ENCODE results near the gene TMIGD1. TPM values are rescaled to one million over a fixed set of nuclear protein-coding genes. Genes with fewer than 3 reads are reported as not detected.

The TMIGD1 gene
- total RNA-seq, 1 experiment from 2014 or later: not detected

- Histone ChIP-seq H3K9me2 (ENCODE audit: insufficient read depth) (no peaks in the 10 kb centered on the region), H3K36me3 (ENCODE audit: control insufficient read depth in 1 of 2, insufficient read depth in 2 of 2, low read length in 2 of 2) (no peaks in the 10 kb centered on the region), H3K9me3 (ENCODE audit: control insufficient read depth in 1 of 2, insufficient read depth in 1 of 2, low read depth in 1 of 2, low read length in 2 of 2) (no peaks in the 10 kb centered on the region), H3K4me2 (ENCODE audit: low read length) (no peak overlapping the region), H3K27ac (ENCODE audit: low read depth, low read length) (no peak overlapping the region), H2AFZ (ENCODE audit: low read depth, low read length, poor library complexity, severe bottlenecking) (no peak overlapping the region), H4K20me1 (ENCODE audit: insufficient read depth) (no peaks in the 10 kb centered on the region), H3K4me1 (ENCODE audit: control insufficient read depth in 1 of 2, insufficient read depth in 2 of 2, low read length in 2 of 2) (no peaks in the 10 kb centered on the region), H3K27me3 (ENCODE audit: insufficient read depth, low read length) (0 out of 2 replicates have a peak, but pooled peaks cover 5% of the 10 kb centered on the region), H3K4me3 (replicated peaks in 1 of 2; ENCODE audit: low read depth in 1 of 2, low read length in 2 of 2) (no peak overlapping the region), H3K9ac (ENCODE audit: low read length) (no peak overlapping the region), H3K79me2 (ENCODE audit: insufficient read depth, low read length) (no peaks in the 10 kb centered on the region)
- intact Hi-C loops (cut with micrococcal nuclease): no loop called here
- ChIA-PET POLR2A (no interaction called here), RAD21 (ENCODE audit: low non-redundant PET in 1 of 2, low total read pairs in 2 of 2, uncharacterized antibody in 2 of 2, unreplicated experiment in 2 of 2) (interaction anchor here in 1 of 2 experiments (0.9 kb wide), 1 partner anchor 60 kb away, joined by 3 read pairs; no protein-coding TSS in a partner anchor), CTCF (interaction anchor here (1.2 to 3.1 kb wide), 3 partner anchors 10 to 202 kb away, joined by 3 to 12 read pairs (median 7); no protein-coding TSS in a partner anchor)
- TF ChIP-seq POLR2A (IDR thresholded peaks at IDR 0.05; ENCODE audit: borderline replicate concordance, extremely low read depth, insufficient read depth, insufficient read length): no peak
- TF ChIP-seq SIN3A (IDR thresholded peaks at IDR 0.05; ENCODE audit: low read depth): no peak
- TF ChIP-seq CEBPB (IDR thresholded peaks at IDR 0.05; ENCODE audit: low read depth): no peak
- no peak for TF ChIP-seq YY1 (IDR thresholded peaks at IDR 0.05; ENCODE audit: extremely low read depth, insufficient replicate concordance, low read depth, low read length)
- TF ChIP-seq EGR1 (IDR thresholded peaks at IDR 0.05; ENCODE audit: low read depth): no peak
- TF ChIP-seq EZH2 (IDR thresholded peaks at IDR 0.05): no peak
- TF ChIP-seq MAX (IDR thresholded peaks at IDR 0.05): no peak
- BruUV-seq (replicated peaks): no TSS peak
- no peak for DNase-seq (ENCODE audit: low read depth, low spot score)
- no peak for ATAC-seq
Observed at GRCh38 chr17:30326809-30327208, 7.0 kb downstream of the TMIGD1 start.

GRCh38 chr17:30324723-30325122, 9.1 kb downstream of the TMIGD1 start:
- no peaks in the 10 kb centered on the region for H3K79me2 ChIP-seq (ENCODE audit: insufficient read depth, low read length)
- POLR2A ChIA-PET: no interaction called here
- CTCF ChIA-PET: interaction anchor here (1.5 kb wide), 1 partner anchor 15 kb away, joined by 4 read pairs; no protein-coding TSS in a partner anchor
- RAD21 ChIA-PET (ENCODE audit: low non-redundant PET in 1 of 2, low total read pairs in 2 of 2, uncharacterized antibody in 2 of 2, unreplicated experiment in 2 of 2): no interaction called here
- H3K4me3 ChIP-seq (replicated peaks in 1 of 2; ENCODE audit: low read depth in 1 of 2, low read length in 2 of 2): no peak overlapping the region
- H3K9me2 ChIP-seq (ENCODE audit: insufficient read depth): no peaks in the 10 kb centered on the region
- ATAC-seq: no peak
- H3K4me1 ChIP-seq (ENCODE audit: control insufficient read depth in 1 of 2, insufficient read depth in 2 of 2, low read length in 2 of 2): no peaks in the 10 kb centered on the region
- DNase-seq (ENCODE audit: low read depth, low spot score): no peak
- BruUV-seq (replicated peaks): no TSS peak
- no peak overlapping the region for H2AFZ ChIP-seq (ENCODE audit: low read depth, low read length, poor library complexity, severe bottlenecking)
- H3K36me3 ChIP-seq (ENCODE audit: control insufficient read depth in 1 of 2, insufficient read depth in 2 of 2, low read length in 2 of 2): no peaks in the 10 kb centered on the region
- no peak overlapping the region for H3K4me2 ChIP-seq (ENCODE audit: low read length)
- H4K20me1 ChIP-seq (ENCODE audit: insufficient read depth): no peaks in the 10 kb centered on the region
- intact Hi-C loops (cut with micrococcal nuclease): no loop called here
- no peak overlapping the region for H3K9ac ChIP-seq (ENCODE audit: low read length)
- H3K27ac ChIP-seq (ENCODE audit: low read depth, low read length): no peak overlapping the region
- TF ChIP-seq ZFX (IDR thresholded peaks at IDR 0.05) (no peak), FOSL1 (IDR thresholded peaks at IDR 0.05; ENCODE audit: low read depth) (no peak), ATF3 (IDR thresholded peaks at IDR 0.05) (no peak), TCF7L2 (IDR thresholded peaks at IDR 0.05; ENCODE audit: borderline replicate concordance, extremely low read depth, insufficient read depth, insufficient read length) (no peak), SRF (IDR thresholded peaks at IDR 0.05; ENCODE audit: low read depth) (no peak)
- 0 out of 2 replicates have a peak, but pooled peaks cover 5% of the 10 kb centered on the region for H3K27me3 ChIP-seq (ENCODE audit: insufficient read depth, low read length)
- no peaks in the 10 kb centered on the region for H3K9me3 ChIP-seq (ENCODE audit: control insufficient read depth in 1 of 2, insufficient read depth in 1 of 2, low read depth in 1 of 2, low read length in 2 of 2)
